Sigmoid colon (tissue), 7 donors: ENCODE measurements around the gene SYNE3. TPM values are rescaled to one million over a fixed set of nuclear protein-coding genes. Genes with fewer than 3 reads are reported as not detected.

Experiments
- DNase-seq: peaks from one replicate; pipeline ENCODE4 v3.0.0-alpha.2; 2019
- H3K27ac ChIP-seq, 4 donors: fragments of 200-600 bp; sonication (generic); one replicate each; pipeline ENCODE4 v1.5.1; 2016 to 2019; ENCODE audit warnings: mild to moderate bottlenecking in 1 of 4
- H3K27me3 ChIP-seq, 3 donors: fragments of 200-600 bp; sonication (generic); one replicate each; pipeline ENCODE4 v1.5.1; 2019; ENCODE audit warnings: mild to moderate bottlenecking in 1 of 3
- H3K36me3 ChIP-seq, 4 donors: fragments of 200-600 bp; sonication (generic); one replicate each; pipeline ENCODE4 v1.5.1; 2016 to 2019
- H3K4me1 ChIP-seq, 4 donors: fragments of 200-600 bp; sonication (generic); one replicate each; pipeline ENCODE4 v1.5.1; 2017 to 2019
- H3K4me3 ChIP-seq, 4 donors: fragments of 200-600 bp; sonication (generic); one replicate each; pipeline ENCODE4 v1.5.1; 2017 to 2019; ENCODE audit warnings: mild to moderate bottlenecking in 2 of 4, moderate library complexity in 1 of 4
- H3K9me3 ChIP-seq, 4 donors: fragments of 200-600 bp in 3 of 4; sonication (generic) in 3 of 4; one replicate each; pipeline versions ENCODE4 v1.5.1 to v1.6.1; 2013 to 2019
- CTCF ChIP-seq, 4 experiments: fragments of 450-650 bp in 3 of 4; fragments of 200-600 bp in 1 of 4; IDR thresholded peaks; one replicate each; pipeline ENCODE4 v1.5.1; 2016 to 2019; ENCODE audit warnings: antibody characterized with exemption in 4 of 4, mild to moderate bottlenecking in 3 of 4, moderate library complexity in 2 of 4
- EP300 ChIP-seq, 4 donors: sonication (generic); formaldehyde crosslinking; IDR thresholded peaks; one replicate each; pipeline ENCODE4 v1.6.1; 2017; ENCODE audit warnings: antibody characterized with exemption in 4 of 4
- POLR2A ChIP-seq, 2 donors: fragments of 450-650 bp; IDR thresholded peaks; one replicate each; pipeline ENCODE4 v1.6.1; 2016; ENCODE audit warnings: antibody characterized with exemption in 2 of 2, mild to moderate bottlenecking in 2 of 2, moderate library complexity in 2 of 2
- POLR2AphosphoS5 ChIP-seq, 4 donors: sonication (generic); formaldehyde crosslinking; IDR thresholded peaks; one replicate each; pipeline ENCODE4 v1.6.1; 2017; ENCODE audit warnings: antibody characterized with exemption in 4 of 4
- WGBS, 2 donors: extraction: QIAGEN DNeasy Blood & Tissue Kit; methylation state at CpG; one replicate each; pipeline ENCODE4 v1.1.7; 2013; 5-methylcytosine and 5-hydroxymethylcytosine counted together
- intact Hi-C: fragments of 100-400 bp; cut with DNase I; formaldehyde crosslinking; loops from one replicate; pipeline ENCODE4 v1.15.1; 2023
- polyA plus RNA-seq, 3 donors: library from polyadenylated mRNA; stranded (reverse); fragments of 200-250 nt; gene quantifications; one replicate each; pipeline ENCODE4 v1.2.3, GENCODE V29; 2013
- total RNA-seq, 4 donors: library from RNA; depleted of rRNA; stranded (reverse); fragments of >200 nt; gene quantifications; one replicate each; pipeline ENCODE4 v1.1.0, GENCODE V29; 2016
- donor health status: healthy with polysubstance abuse.
- donor health status: Bipolar disorder and iron deficiency.
- donor health status: healthy.

Gene SYNE3
- total and polyA plus RNA-seq, 7 donors, result 0.69 to 11.8 (median 6.3) TPM

DNA sequence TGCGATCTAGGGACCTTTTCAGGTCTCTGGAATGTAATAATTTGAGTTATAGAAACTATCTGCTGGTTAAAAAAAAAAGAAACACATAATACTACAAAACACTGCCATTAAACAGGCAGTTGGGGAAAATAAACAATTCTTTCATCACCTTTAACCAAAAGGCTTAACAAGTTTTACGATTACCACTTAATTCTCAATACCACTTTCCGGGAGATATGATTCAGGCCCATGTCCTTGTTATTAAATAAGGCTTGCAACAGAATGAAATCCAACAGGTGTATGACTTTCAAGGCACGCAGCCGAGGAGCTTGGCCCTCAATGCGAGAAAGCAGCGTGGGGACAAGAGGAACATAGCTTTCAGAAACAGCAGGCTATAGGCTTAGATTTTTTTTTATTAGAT is 12.8 kb upstream of the SYNE3 start:
- Histone ChIP-seq H3K4me1 (peaks cover 0 to 51% (median 39%) of the 10 kb centered on the region in 4 donors), H3K27ac (no peak overlapping the region), H3K9me3 (no peaks in the 10 kb centered on the region), H3K4me3 (no peak overlapping the region), H3K36me3 (peaks cover 0 to 16% (median 0%) of the 10 kb centered on the region in 4 donors), H3K27me3 (no peaks in the 10 kb centered on the region)
- 83 to 86% methylated on average over 7 of the region's 7 CpGs for WGBS, 2 donors
- intact Hi-C loops, result loop anchor here (10.0 kb wide), 1 partner anchor 214 kb away; the partner anchor contains the start of gene CLMN
- TF ChIP-seq EP300 (IDR thresholded peaks at IDR 0.05), result no peak
- no peak for TF ChIP-seq POLR2A (IDR thresholded peaks at IDR 0.05)
- no peak for TF ChIP-seq POLR2AphosphoS5 (IDR thresholded peaks at IDR 0.05)
- TF ChIP-seq CTCF (IDR thresholded peaks at IDR 0.05), result no peak
- DNase-seq, result no peak

DNA sequence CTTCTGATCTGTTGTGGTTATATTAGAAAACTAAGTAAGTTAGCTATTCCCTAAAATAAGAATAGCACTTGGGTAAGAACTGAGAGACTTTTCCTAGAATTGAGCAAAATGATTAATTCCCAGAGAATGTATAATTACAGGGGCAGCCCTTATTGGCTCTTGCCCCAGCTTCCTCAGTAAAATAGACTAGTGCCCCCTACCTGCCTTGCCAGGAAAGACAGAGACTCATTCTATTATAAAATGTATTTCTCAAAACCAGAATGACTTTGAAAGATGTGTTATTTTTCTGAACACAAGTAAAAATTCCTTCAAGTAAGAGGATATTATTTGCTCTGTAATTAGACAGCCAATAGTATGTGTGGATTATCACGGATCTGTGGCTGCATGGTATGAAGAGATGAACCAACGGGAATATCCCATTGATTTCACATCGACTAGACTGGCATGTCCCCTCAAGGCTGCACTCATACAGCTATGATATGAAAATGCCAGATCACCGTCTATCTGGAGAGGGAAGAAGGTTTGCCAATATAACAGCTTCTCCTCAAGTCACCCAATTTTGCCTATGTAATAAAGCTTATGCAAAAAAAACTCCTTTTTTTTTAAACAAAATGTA is 11.0 kb upstream of the SYNE3 start:
- intact Hi-C loops, result loop anchor here (1.0 to 10.0 kb wide), 2 partner anchors 85 to 213 kb away; partner anchors contain the start of gene CLMN
- Histone ChIP-seq H3K36me3 (peaks cover 0 to 16% (median 0%) of the 10 kb centered on the region in 4 donors), H3K9me3 (no peaks in the 10 kb centered on the region), H3K27me3 (no peaks in the 10 kb centered on the region), H3K4me1 (peaks cover 0 to 43% (median 24%) of the 10 kb centered on the region in 4 donors), H3K27ac (peak overlapping the region; percentile 48 to 69 (median 57)), H3K4me3 (no peak overlapping the region)
- DNase-seq, result peak; percentile 82
- WGBS, 2 donors, result 30 to 62% methylated on average over 4 of the region's 4 CpGs
- TF ChIP-seq EP300 (IDR thresholded peaks at IDR 0.05), result no peak
- no peak for TF ChIP-seq POLR2A (IDR thresholded peaks at IDR 0.05)
- peak; percentile 39 to 68 (median 62) for TF ChIP-seq CTCF (IDR thresholded peaks at IDR 0.05)
- TF ChIP-seq POLR2AphosphoS5 (IDR thresholded peaks at IDR 0.05), result peak in 1 of 4 donors; percentile 6

DNA sequence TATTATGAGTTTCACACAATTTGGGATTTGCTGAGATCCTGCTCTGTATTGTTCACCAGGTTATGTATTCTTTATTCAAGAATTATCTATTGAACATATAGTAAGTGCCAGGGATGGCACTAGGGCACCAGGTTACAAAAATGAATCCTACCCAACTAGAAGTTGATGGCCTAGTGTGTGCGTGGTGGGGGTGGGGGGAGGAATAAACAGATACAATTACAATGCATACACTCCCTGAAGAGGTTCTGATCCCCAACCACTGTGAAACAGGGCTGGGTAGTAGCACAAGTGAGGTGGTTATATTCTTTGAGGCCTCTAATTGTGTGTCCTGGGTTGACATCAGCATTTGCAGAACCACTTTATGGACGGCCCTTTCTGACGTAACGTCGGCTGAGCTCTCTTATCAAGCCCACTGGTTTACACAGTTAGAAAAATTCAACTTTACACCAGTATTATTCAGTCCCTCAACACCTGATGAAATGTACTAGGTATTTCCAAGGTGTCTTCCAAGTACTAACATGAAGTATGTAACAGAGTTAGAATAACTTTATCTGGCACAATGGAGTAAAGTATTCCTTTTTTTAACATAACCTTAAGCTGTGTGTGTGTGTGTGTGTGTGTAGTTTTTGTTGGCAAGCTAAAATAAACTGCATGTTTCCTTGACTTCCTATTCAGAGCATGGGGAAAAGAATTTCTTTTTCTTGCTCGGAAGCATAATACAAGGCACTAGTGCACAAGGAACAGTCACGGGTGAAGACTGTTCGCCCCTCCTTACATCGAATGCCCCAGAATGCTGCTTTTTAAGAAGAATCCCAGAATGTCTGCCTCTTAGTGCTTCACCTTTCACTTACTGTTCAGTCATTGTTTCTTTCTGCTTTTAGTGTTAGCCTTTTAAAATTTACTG is 10.3 kb upstream of the SYNE3 start:
- 57 to 64% methylated on average over 9 of the region's 9 CpGs for WGBS, 2 donors
- H3K9me3 ChIP-seq, result no peaks in the 10 kb centered on the region
- TF ChIP-seq CTCF (IDR thresholded peaks at IDR 0.05), result no peak
- TF ChIP-seq EP300 (IDR thresholded peaks at IDR 0.05), result no peak
- no peak for TF ChIP-seq POLR2A (IDR thresholded peaks at IDR 0.05)
- TF ChIP-seq POLR2AphosphoS5 (IDR thresholded peaks at IDR 0.05), result no peak
- peaks cover 0 to 35% (median 16%) of the 10 kb centered on the region in 4 donors for H3K4me1 ChIP-seq
- no peak overlapping the region for H3K4me3 ChIP-seq
- intact Hi-C loops, result loop anchor here (1.0 to 10.0 kb wide), 2 partner anchors 84 to 212 kb away; partner anchors contain the start of gene CLMN
- H3K27ac ChIP-seq, result peak overlapping the region; percentile 48 to 69 (median 57)
- no peaks in the 10 kb centered on the region for H3K27me3 ChIP-seq
- no peak for DNase-seq
- H3K36me3 ChIP-seq, result peaks cover 0 to 16% (median 0%) of the 10 kb centered on the region in 4 donors

DNA sequence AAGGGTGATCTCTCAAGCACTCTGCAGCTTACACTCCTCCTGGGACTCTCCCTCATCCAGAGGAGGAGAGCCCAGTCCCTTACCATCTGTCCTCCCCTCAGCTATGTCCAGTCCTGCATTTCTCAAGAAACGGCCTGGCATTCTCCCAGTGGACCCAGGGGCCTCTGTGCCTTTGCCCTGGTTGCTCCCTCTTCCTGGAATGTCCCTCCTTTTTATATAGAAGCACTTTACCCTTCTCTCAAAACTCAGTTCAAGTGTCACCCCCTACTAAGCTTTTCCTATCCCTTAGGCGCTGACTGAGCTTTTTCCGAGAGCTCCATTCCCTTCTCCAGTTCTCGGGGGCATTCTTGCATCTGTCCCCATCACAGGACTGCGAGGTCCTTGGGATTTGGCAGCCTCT is 9.5 kb upstream of the SYNE3 start:
- TF ChIP-seq EP300 (IDR thresholded peaks at IDR 0.05) (no peak), CTCF (IDR thresholded peaks at IDR 0.05) (no peak), POLR2A (IDR thresholded peaks at IDR 0.05) (no peak), POLR2AphosphoS5 (IDR thresholded peaks at IDR 0.05) (no peak)
- DNase-seq, result no peak
- Histone ChIP-seq H3K27ac (peak overlapping the region in 1 of 4 donors; percentile 69), H3K4me1 (peaks cover 0 to 29% (median 12%) of the 10 kb centered on the region in 4 donors), H3K27me3 (no peaks in the 10 kb centered on the region), H3K4me3 (no peak overlapping the region), H3K36me3 (peaks cover 0 to 16% (median 0%) of the 10 kb centered on the region in 4 donors), H3K9me3 (no peaks in the 10 kb centered on the region)
- WGBS, 2 donors, result 86 to 89% methylated on average over 5 of the region's 5 CpGs
- intact Hi-C loops, result loop anchor here (10.0 kb wide), 1 partner anchor 211 kb away; the partner anchor contains the start of gene CLMN
